AG08395 (cell line): Measurements from ENCODE around the gene ABHD12.

Source experiments
- DNase-seq: peaks from one replicate; pipeline ENCODE4 v3.0.0; 2012; ENCODE audit warnings: mixed read lengths, low spot score

The ABHD12 gene

DNA sequence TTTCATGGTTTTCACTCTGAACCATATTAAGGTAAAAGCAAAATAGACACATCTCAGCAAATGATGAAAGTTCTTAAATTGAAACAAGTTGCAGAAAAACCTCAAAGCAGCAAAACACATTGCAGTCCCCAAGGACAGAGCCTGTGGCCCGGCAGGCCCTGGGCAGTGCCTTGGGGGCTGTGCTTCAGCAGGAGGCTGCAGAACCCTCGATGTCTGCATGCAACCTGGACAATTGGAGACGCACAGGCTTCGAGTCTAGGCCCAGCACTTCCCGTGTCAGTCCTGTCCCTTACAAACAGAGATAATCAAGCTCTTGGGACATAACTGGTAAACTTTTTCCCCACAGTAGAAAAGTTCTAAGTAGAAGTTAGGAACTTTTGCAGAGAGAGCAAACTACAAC lies 133.5 kb downstream of the ABHD12 start:
- no peak for DNase-seq

DNA sequence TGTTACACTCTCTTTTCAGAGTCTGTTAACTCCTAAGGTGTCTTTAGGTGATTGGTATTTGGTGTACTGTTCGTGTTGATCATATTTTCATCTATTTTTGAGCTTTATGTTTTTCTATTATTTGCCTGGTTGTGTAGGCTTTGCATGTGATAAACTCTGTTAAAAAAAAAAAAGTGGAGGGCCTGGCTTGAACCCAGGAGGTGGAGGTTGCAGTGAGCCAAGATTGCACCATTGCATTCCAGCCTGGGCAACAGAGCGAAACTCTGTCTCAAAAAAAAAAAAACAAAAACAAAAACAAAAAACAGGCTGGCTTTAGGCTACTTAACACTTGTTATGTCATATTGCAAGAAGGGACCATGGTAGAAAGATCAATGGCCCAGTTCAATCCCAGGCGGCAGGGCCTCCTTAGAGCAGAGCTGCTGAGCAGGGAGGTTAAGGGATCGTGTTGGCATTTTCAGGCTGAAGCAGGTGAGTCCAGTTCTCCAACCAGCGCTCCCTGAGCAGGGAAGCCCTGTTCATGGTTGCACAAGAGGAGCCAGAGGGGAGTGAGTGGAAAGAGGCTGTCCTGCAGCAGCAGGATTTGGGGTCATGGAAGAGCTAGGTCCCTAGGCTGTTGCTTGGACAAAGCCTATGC lies 134.3 kb downstream of the ABHD12 start:
- DNase-seq: no peak

DNA sequence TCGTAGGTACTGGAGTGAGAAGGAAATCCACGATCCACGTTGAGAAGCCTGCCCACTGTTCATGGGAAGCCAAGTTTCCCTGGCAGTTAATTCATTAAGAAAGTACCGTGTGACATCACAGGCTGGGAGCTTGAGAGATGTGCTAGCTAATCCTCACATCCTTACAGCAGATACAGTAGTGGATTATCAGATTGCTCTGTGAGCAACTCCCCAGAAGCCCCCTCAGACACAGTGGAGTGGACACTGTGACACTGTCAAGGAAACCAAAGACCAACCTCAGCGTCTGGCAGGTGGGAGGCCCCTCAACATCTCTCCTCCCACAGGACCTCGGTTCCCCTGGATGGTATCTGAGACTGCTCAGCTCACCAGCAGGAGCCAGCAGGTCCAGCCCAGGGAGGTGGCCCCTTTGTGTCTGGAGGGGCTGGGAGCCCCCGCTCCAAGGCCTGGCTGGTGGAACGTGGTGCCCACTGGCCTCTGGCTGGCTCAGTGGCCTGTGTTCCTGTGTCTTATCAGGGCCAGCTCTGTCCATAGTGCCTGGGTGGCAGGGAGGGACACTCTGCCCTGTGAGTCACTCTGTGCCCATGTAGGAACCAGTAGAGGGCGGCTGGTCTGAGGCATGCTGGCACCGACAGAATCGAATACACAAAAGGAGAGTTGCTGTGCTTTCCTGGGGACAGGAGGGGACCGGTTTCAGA lies 135.5 kb downstream of the ABHD12 start:
- no peak for DNase-seq

DNA sequence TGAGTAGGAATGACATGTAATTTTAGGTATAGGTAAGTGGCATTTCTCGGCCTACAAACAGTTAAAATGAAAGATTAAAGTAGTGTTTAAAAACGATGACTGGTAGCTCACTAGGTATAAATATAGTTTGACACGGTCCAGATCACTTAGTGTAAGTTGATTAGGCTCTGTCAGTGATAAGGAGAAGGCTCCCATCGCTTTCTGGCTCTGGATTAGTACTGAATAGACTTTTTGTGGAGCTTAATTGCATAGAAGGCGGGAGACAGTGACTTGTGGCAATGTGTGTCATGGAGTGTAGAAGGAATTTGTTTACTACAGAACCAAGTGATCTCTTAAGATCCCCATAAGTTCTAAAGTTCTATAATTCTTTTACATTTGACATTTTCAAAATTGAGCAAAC lies 136.1 kb downstream of the ABHD12 start:
- DNase-seq: no peak

DNA sequence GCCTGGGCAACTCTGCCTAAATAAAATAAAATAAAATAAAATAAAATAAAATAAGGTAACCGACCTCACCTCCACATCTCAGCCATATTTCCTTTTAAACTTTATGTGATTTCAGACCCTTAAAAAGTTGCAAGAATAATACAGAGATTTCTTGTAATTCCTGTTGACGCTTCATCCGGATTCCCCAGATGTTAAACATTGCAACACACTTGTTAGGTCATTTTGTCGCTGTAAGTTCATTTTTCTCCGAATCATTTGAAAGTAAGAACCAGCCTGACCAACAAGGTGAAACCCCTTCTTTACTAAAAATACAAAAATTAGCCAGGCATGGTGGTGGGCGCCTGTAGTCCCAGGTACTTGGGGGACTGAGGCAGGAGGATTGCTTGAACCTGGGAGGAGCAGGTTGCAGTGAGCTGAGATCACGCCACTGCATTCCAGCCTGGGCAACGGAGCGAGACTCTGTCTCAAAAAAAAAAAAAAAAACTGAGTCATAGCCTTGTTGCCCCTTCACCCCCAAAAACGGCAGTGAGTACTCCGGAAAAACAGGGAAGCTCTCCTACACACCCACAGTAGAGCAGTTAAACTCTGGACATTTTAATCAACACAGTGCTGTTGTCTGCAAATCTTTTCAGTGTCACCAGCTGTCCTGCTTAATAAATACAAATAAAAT lies 136.9 kb downstream of the ABHD12 start:
- DNase-seq: no peak

DNA sequence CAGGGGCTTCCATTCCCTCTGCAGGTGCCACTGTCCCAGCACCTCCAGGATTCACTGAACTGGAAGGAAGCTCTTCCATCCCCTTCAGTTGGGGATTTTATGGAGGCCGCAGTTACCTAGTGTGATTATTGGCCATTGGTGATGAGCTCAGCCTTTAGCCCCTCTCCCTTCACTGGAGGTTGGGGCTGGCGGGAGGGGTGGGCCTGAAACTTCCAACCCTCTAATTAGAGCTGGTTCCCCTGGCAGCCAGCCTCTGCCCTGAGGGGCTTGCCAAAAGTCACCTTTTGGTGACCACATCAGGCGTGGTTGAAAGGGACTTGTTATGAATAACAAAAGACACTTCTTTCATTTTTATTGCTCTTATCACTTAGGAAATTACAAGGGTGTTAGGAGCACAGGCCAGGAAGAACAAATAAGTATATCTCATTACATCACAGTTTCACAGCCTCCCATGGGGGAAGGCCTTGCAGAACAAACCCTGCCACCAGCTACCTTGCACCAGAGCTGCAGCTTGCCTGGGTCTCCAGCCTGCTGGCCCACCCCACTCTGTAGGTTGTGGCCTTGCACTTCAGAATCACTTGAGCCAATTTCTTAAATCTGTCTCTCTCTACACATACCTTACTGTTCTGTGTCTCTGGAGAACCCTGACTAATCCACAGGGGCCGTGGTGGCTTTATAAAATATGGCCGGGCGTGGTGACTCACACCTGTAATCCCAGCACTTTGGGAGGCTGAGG lies 137.8 kb downstream of the ABHD12 start:
- no peak for DNase-seq

DNA sequence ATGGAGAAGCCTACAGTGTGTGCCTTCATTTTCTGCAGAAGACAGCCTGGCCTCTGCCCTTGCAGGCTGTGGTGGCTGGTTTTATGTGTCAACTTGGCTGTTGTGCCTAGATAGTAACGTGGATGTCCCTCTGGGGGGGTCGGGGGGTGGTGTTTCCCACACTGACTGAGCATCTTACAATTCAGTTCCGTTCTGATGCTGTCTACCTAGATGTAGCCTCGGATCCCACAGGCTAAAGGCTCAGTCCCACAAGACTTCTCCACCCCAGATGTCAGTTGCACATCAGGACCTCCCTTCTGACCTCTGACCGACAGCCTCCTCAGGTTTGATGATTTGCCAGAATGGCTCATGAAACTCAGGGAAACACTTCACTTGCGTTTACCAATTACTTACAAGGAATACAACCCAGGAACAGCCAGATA lies 138.4 kb downstream of the ABHD12 start:
- DNase-seq: no peak

DNA sequence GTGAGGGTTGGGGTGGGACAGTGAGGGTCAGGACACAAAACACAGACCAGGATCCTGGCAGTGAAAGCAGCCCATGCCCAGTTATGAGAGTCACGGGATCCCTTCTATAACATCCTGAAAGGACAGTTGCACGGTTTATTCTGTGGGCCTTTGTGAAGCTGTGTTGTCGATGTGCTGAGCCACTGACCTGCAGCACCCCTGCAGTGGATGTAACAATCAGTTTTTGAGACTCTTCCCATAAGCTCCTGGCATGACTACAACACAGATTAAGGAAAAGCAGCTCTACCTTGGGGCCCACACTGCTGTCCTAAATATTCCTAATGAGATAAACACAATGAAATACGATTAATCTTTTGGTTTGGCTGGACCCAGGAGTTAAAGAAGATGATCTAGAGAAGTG lies 139.1 kb downstream of the ABHD12 start:
- DNase-seq: no peak

DNA sequence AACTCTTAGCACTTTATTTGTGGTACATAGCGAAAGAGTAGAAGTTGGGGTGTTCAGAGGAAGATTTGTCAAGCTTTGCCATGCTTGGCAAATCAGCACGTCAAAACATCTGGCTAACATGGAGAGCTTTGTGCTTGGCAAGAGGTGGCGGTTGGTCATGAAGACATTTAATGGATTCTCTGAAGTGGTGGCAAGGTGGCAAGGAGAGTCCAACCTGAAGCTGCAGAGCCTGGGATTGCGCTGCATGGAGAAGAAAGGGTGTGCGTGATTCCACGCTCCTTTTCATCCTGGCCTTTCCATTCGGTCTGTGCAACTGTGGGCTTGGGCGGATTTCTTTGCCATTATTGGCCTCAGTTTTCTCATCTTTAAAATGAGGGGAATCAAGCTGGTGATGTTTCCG lies 139.6 kb downstream of the ABHD12 start:
- DNase-seq: no peak

DNA sequence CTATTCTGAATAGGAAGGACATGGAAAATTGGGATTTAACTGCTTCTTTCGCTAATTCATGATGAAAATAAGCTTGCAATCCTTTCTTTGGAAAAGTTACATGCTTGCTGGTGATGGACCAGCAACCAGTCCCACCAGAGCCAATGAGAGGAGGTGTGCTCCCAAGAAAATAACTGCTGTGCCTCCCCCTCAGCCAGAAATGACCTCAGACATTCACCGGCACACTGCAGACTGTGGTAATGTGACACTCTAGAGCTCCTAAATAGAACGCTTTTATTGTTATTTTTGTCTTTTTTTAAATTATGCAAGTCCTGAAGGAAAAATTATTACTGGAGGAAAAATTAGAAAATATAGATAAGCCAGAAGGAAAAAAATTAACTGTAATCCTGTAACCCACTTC lies 140.1 kb downstream of the ABHD12 start:
- no peak for DNase-seq
